Neural crest cell (in vitro differentiated cells): ENCODE measurements around the gene FAF1. TPM values are rescaled to one million over a fixed set of nuclear protein-coding genes. Genes with fewer than 3 reads are reported as not detected.

Experiments used
- DNase-seq: peaks from one replicate; pipeline ENCODE4 v3.0.0; 2021; ENCODE audit warnings: low read depth, mixed read lengths, low spot score
- H3K27ac Mint-ChIP-seq: one replicate; pipeline ENCODE4 v1.8.0; 2021; ENCODE audit warnings: mild to moderate bottlenecking, mixed read lengths; ENCODE audit not compliant: unreplicated experiment
- H3K27me3 Mint-ChIP-seq: 2 replicates; pipeline ENCODE4 v1.8.0; 2021; ENCODE audit warnings: low read depth, mild to moderate bottlenecking, mixed read lengths
- H3K36me3 Mint-ChIP-seq: 2 replicates; pipeline ENCODE4 v1.8.0; 2021; ENCODE audit warnings: low read depth, mild to moderate bottlenecking, mixed read lengths
- H3K4me1 Mint-ChIP-seq: 2 replicates; pipeline ENCODE4 v1.8.0; 2021; ENCODE audit warnings: mixed read lengths
- H3K4me3 Mint-ChIP-seq: one replicate; pipeline ENCODE4 v1.8.0; 2021; ENCODE audit warnings: mild to moderate bottlenecking, mixed read lengths
- H3K9me3 Mint-ChIP-seq: 2 replicates; pipeline ENCODE4 v1.8.0; 2021; ENCODE audit warnings: mixed read lengths
- CTCF ChIP-seq: fragments of 200-600 bp; sonication (generic); conservative IDR thresholded peaks from 2 replicates; pipeline ENCODE4 v1.5.0; 2021; ENCODE audit warnings: antibody characterized with exemption, mild to moderate bottlenecking
- total RNA-seq: library from RNA; stranded (reverse); gene quantifications from 2 replicates; pipeline ENCODE4 v1.2.1, GENCODE V29; 2021

FAF1 gene
- total RNA-seq, 1 donor from 2014 or later, result 73.0 TPM

DNA sequence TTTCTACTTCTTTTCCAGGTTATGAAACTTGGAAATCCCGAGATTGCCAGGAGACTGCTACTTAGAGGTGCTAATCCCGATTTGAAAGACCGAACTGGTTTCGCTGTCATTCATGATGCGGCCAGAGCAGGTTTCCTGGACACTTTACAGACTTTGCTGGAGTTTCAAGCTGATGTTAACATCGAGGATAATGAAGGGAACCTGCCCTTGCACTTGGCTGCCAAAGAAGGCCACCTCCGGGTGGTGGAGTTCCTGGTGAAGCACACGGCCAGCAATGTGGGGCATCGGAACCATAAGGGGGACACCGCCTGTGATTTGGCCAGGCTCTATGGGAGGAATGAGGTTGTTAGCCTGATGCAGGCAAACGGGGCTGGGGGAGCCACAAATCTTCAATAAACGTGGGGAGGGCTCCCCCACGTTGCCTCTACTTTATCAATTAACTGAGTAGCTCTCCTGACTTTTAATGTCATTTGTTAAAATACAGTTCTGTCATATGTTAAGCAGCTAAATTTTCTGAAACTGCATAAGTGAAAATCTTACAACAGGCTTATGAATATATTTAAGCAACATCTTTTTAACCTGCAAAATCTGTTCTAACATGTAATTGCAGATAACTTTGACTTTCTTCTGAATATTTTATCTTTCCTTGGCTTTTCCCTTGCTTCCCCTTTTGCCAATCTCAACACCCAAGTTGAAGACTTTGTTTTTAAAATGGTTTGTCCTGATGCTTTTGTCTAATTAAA, 14.0 kb upstream of the FAF1 start:
- no peak for DNase-seq

GRCh38 chr1:50973255-50973654, 13.2 kb upstream of the FAF1 start:
- TF ChIP-seq CTCF, result no peak
- peaks cover 14% of the 10 kb centered on the region for H3K4me1 Mint-ChIP-seq
- H3K27me3 Mint-ChIP-seq, result peaks cover 91% of the 10 kb centered on the region
- H3K36me3 Mint-ChIP-seq, result no peaks in the 10 kb centered on the region
- H3K9me3 Mint-ChIP-seq, result no peaks in the 10 kb centered on the region
- no peak overlapping the region for H3K27ac Mint-ChIP-seq
- no peak for DNase-seq
- H3K4me3 Mint-ChIP-seq, result peak overlapping the region; percentile 25

More for the DNA sequence above, 14.0 kb upstream of the FAF1 start:
- Mint-ChIP-seq H3K4me1 (peaks cover 19% of the 10 kb centered on the region), H3K4me3 (peak overlapping the region; percentile 25), H3K27me3 (peaks cover 92% of the 10 kb centered on the region), H3K27ac (no peak overlapping the region), H3K36me3 (no peaks in the 10 kb centered on the region), H3K9me3 (no peaks in the 10 kb centered on the region)
- no peak for TF ChIP-seq CTCF

- Mint-ChIP-seq H3K4me1 (peaks cover 14% of the 10 kb centered on the region), H3K27ac (no peak overlapping the region), H3K36me3 (no peaks in the 10 kb centered on the region), H3K9me3 (no peaks in the 10 kb centered on the region), H3K27me3 (peaks cover 92% of the 10 kb centered on the region), H3K4me3 (no peak overlapping the region)
- TF ChIP-seq CTCF, result no peak
- no peak for DNase-seq
Observed at GRCh38 chr1:50972766-50973165, 12.7 kb upstream of the FAF1 start.

DNA sequence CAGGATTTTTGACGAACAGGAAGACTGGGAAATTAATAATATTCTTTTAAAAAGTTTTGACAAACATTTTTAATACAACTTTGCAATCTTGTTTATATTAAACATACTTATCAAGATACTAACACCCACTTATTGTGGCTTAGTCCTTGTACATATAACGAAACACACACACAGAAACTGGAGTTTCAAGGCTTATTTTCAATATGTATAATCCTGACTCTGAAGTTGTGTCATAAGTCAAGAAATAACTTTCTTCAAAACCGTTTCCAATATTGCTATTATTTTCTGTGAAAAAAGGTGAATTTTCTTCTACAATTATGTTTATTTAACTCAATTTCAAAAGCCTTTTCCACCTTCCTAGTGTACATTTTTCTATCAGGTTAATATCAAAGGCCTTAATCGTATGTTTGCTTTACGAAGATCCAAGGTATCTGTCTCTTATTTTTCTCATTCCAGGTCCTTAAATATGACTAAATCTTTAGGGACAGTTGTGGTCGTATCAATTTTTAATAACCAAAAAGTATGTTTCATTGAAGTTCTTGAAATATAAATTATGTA, 11.8 kb upstream of the FAF1 start:
- H3K27me3 Mint-ChIP-seq, result peaks cover 92% of the 10 kb centered on the region
- TF ChIP-seq CTCF, result no peak
- no peak overlapping the region for H3K4me3 Mint-ChIP-seq
- no peaks in the 10 kb centered on the region for H3K36me3 Mint-ChIP-seq
- H3K9me3 Mint-ChIP-seq, result no peaks in the 10 kb centered on the region
- no peak for DNase-seq
- no peak overlapping the region for H3K27ac Mint-ChIP-seq
- H3K4me1 Mint-ChIP-seq, result peaks cover 14% of the 10 kb centered on the region

DNA sequence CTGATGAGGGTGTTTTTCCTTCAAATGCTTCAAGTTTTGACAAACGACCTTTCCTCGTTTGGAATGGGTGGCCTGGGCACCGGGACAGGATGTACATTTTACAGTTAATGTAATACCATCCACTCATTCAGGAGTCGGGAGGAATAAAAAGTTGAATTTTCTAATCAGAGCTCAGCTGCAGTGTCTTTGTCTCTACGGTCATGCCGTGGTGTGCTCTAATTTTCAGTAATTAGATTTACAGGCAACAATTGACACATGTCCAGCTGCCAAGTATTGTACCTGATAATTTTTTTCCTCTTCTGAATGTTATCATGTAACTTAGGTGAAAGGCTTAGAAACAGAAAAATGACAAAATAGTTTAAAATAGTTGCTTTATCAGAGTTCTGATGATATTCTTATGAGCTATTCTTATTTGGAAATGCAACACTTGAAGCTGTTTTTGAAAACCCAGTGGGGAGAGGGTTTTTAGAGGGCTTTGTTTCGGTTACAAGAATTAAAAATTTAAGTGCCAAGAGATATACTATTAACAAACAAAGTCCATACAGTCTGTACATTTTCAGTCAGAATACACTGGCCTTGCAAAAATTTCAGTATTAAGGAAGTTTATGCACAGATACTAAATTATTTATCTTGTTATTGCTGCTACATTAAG, 11.0 kb upstream of the FAF1 start:
- no peak for DNase-seq
- Mint-ChIP-seq H3K4me3 (peak overlapping the region; percentile 88), H3K27ac (no peak overlapping the region), H3K9me3 (no peaks in the 10 kb centered on the region), H3K36me3 (no peaks in the 10 kb centered on the region), H3K4me1 (peaks cover 14% of the 10 kb centered on the region), H3K27me3 (peaks cover 92% of the 10 kb centered on the region)
- TF ChIP-seq CTCF, result no peak
